IPS-15b (cell line): ENCODE data around the gene MGMT.

Experiments used
- H3K27me3 ChIP-seq: one replicate; pipeline ENCODE4 v1.6.1; 2013; ENCODE audit warnings: low read length; ENCODE audit not compliant: control insufficient read depth, insufficient read depth
- H3K36me3 ChIP-seq: one replicate; pipeline ENCODE4 v1.6.1; 2013; ENCODE audit warnings: low read length; ENCODE audit not compliant: control insufficient read depth, insufficient read depth
- H3K4me1 ChIP-seq: one replicate; pipeline ENCODE4 v1.6.1; 2013; ENCODE audit warnings: mild to moderate bottlenecking, low read length; ENCODE audit not compliant: control insufficient read depth, insufficient read depth
- H3K4me3 ChIP-seq: one replicate; pipeline ENCODE4 v1.5.1; 2013; ENCODE audit warnings: low read depth, low read length
- H3K9ac ChIP-seq: one replicate; pipeline ENCODE4 v1.6.1; 2013; ENCODE audit warnings: low read depth, mild to moderate bottlenecking, low read length
- H3K9me3 ChIP-seq: one replicate; pipeline ENCODE4 v1.6.1; 2013; ENCODE audit warnings: mild to moderate bottlenecking, low read length; ENCODE audit not compliant: control insufficient read depth, insufficient read depth

Gene MGMT

GRCh38 chr10:129678186-129678585 is 211.1 kb downstream of the MGMT start:
- Histone ChIP-seq H3K9me3 (no peaks in the 10 kb centered on the region), H3K9ac (no peak overlapping the region), H3K27me3 (no peaks in the 10 kb centered on the region), H3K36me3 (no peaks in the 10 kb centered on the region), H3K4me3 (no peak overlapping the region), H3K4me1 (no peaks in the 10 kb centered on the region)

GRCh38 chr10:129679207-129679606 is 212.2 kb downstream of the MGMT start:
- H3K27me3 ChIP-seq, result no peaks in the 10 kb centered on the region
- no peaks in the 10 kb centered on the region for H3K9me3 ChIP-seq
- H3K4me1 ChIP-seq, result no peaks in the 10 kb centered on the region
- H3K4me3 ChIP-seq, result no peak overlapping the region
- no peak overlapping the region for H3K9ac ChIP-seq
- no peaks in the 10 kb centered on the region for H3K36me3 ChIP-seq

GRCh38 chr10:129680661-129681344 is 213.8 kb downstream of the MGMT start:
- H3K9me3 ChIP-seq, result no peaks in the 10 kb centered on the region
- no peak overlapping the region for H3K9ac ChIP-seq
- no peaks in the 10 kb centered on the region for H3K27me3 ChIP-seq
- no peak overlapping the region for H3K4me3 ChIP-seq
- H3K4me1 ChIP-seq, result no peaks in the 10 kb centered on the region
- H3K36me3 ChIP-seq, result no peaks in the 10 kb centered on the region

GRCh38 chr10:129681856-129682255 is 214.8 kb downstream of the MGMT start:
- Histone ChIP-seq H3K9ac (no peak overlapping the region), H3K9me3 (no peaks in the 10 kb centered on the region), H3K36me3 (no peaks in the 10 kb centered on the region), H3K4me1 (no peaks in the 10 kb centered on the region), H3K27me3 (no peaks in the 10 kb centered on the region), H3K4me3 (no peak overlapping the region)

GRCh38 chr10:129683519-129683918 is 216.5 kb downstream of the MGMT start:
- H3K27me3 ChIP-seq, result no peaks in the 10 kb centered on the region
- no peaks in the 10 kb centered on the region for H3K36me3 ChIP-seq
- H3K9me3 ChIP-seq, result no peaks in the 10 kb centered on the region
- no peaks in the 10 kb centered on the region for H3K4me1 ChIP-seq
- H3K9ac ChIP-seq, result no peak overlapping the region
- H3K4me3 ChIP-seq, result no peak overlapping the region

- H3K9me3 ChIP-seq, result no peaks in the 10 kb centered on the region
- H3K4me1 ChIP-seq, result no peaks in the 10 kb centered on the region
Measured at GRCh38 chr10:129683920-129684319, 216.9 kb downstream of the MGMT start.

GRCh38 chr10:129685271-129685670 is 218.2 kb downstream of the MGMT start:
- Histone ChIP-seq H3K27me3 (no peaks in the 10 kb centered on the region), H3K4me1 (no peaks in the 10 kb centered on the region), H3K4me3 (no peak overlapping the region), H3K9ac (no peak overlapping the region), H3K36me3 (no peaks in the 10 kb centered on the region), H3K9me3 (no peaks in the 10 kb centered on the region)

More at GRCh38 chr10:129683920-129684319, 216.9 kb downstream of the MGMT start:
- Histone ChIP-seq H3K9ac (no peak overlapping the region), H3K27me3 (no peaks in the 10 kb centered on the region), H3K4me3 (no peak overlapping the region), H3K36me3 (no peaks in the 10 kb centered on the region)

GRCh38 chr10:129689671-129690071 is 222.6 kb downstream of the MGMT start:
- Histone ChIP-seq H3K36me3 (no peaks in the 10 kb centered on the region), H3K4me3 (no peak overlapping the region), H3K27me3 (no peaks in the 10 kb centered on the region), H3K9me3 (no peaks in the 10 kb centered on the region), H3K9ac (no peak overlapping the region), H3K4me1 (no peaks in the 10 kb centered on the region)

GRCh38 chr10:129690248-129691070 is 223.4 kb downstream of the MGMT start:
- H3K9ac ChIP-seq, result no peak overlapping the region
- no peaks in the 10 kb centered on the region for H3K36me3 ChIP-seq

GRCh38 chr10:129692695-129693094 is 225.7 kb downstream of the MGMT start:
- H3K4me3 ChIP-seq, result no peak overlapping the region
- no peaks in the 10 kb centered on the region for H3K27me3 ChIP-seq
- no peaks in the 10 kb centered on the region for H3K4me1 ChIP-seq
- no peak overlapping the region for H3K9ac ChIP-seq
- no peaks in the 10 kb centered on the region for H3K9me3 ChIP-seq
- H3K36me3 ChIP-seq, result no peaks in the 10 kb centered on the region

More at GRCh38 chr10:129690248-129691070, 223.4 kb downstream of the MGMT start:
- Histone ChIP-seq H3K27me3 (no peaks in the 10 kb centered on the region), H3K9me3 (no peaks in the 10 kb centered on the region), H3K4me3 (no peak overlapping the region), H3K4me1 (no peaks in the 10 kb centered on the region)

- no peaks in the 10 kb centered on the region for H3K4me1 ChIP-seq
- no peak overlapping the region for H3K9ac ChIP-seq
- no peak overlapping the region for H3K4me3 ChIP-seq
- H3K36me3 ChIP-seq, result no peaks in the 10 kb centered on the region
- no peaks in the 10 kb centered on the region for H3K27me3 ChIP-seq
- H3K9me3 ChIP-seq, result no peaks in the 10 kb centered on the region
Measured at GRCh38 chr10:129693382-129693781, 226.3 kb downstream of the MGMT start.

GRCh38 chr10:129694184-129694583 is 227.1 kb downstream of the MGMT start:
- Histone ChIP-seq H3K9ac (no peak overlapping the region), H3K4me1 (no peaks in the 10 kb centered on the region), H3K4me3 (no peak overlapping the region), H3K36me3 (no peaks in the 10 kb centered on the region), H3K27me3 (no peaks in the 10 kb centered on the region), H3K9me3 (no peaks in the 10 kb centered on the region)
